Measurements from ENCODE around the gene DLGAP1.

DLGAP1 gene

GRCh38 chr18:4144201-4144600 lies 310.9 kb downstream of the DLGAP1 start:
- DNase-seq = no peak

- DNase-seq = no peak
Measured at GRCh38 chr18:4143585-4143984, 311.5 kb downstream of the DLGAP1 start.

DNA sequence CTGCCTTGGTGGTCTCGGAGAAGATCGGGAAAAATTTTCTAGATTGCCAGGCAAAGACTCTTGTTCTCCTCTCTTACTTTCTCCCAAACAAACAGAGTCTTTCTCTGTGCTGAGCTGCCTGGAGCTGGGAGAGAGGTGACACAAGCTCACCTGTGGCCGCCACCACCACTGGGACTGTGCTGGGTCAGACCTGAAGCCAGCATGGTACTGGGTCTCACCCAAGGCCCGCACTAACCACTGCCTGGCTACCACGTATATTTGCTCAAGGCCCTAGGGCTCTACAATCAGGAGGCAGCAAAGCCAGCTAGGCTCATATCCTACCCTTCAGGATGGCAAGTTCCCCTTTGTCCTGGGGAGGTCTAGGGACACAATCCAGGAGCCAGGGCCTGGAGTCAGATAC lies 312.2 kb downstream of the DLGAP1 start:
- no peak for DNase-seq

DNA sequence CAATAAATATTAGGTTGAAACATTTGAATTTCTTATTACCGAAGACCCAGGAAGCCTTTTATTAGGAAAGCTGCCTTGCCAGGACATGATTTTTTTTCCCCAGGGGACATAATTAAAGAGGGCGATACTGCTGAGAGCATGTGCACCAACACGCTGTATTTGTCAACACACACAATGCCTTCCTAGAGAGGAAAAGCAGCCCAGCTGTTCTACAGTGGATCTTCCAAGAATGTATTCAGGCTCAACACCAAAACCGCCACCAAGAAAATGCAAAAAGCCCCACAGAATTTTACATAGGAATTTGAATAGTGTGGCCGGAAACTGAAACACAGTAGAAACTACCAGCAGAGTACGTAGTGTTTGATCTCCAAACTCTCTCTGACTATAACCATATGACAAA lies 320.4 kb downstream of the DLGAP1 start:
- no peak for DNase-seq

DNA sequence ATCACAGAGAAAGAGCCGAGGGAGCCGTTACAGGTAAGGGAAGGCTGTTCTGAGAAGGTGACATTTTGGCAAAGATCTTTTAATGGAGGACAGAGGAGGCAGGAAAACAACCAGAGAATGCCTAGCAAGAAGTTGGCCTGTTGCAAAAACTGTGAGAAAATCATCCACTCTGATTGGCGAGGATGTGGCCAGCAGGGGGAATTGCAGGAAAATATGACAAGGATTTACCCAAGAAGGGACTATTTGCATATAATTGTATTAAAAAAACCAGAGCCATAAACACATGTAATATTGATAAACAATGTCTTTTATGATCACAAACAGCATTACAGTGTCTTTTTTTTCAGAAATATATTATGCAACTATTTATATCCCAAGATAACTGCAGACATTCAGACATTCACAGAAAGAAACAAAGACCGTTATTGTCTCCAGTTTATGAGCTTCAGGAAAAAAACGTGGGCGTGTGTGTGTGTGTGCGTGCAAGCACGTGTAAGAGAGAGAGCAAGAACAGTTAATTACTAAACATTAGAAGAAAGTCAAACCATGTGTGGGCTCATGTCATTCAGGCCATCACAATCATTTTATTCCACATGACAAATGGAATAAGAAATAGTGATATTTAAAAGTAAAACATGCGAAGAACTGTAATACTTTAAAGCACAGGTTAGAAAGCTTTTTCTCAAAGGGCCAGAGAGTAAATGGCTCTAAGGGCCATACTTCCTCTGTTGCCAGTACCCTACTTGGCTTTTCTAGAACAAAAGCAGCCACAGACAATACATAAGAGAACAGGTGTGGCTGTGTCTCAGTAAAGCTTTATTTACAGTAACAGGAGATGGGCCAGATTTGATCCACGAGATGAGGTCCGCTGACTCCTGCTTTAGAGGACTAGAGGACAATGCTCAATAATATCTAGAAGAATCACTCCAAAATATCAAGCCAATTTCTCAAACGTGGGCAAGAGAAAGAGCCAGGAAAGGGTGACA lies 324.1 kb downstream of the DLGAP1 start:
- DNase-seq = no peak

DNA sequence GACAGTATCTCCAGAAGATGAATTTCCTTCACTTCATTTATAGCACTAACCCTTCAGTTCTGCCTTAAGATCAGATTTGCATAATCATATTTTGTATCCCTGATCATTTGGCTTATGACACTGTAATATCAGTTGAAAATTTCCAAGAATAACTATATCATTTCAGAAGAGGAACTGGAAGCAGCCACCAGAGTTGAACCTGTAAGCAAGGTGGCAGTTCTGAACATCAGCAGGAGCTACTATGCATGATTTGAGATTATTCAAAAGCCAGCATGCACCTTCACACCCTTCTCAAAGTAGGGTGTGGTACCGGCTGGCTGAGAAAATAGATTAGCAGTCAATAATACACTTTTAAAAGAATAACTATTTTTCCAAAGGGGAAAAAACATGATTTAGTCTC lies 328.2 kb downstream of the DLGAP1 start:
- DNase-seq = no peak

DNA sequence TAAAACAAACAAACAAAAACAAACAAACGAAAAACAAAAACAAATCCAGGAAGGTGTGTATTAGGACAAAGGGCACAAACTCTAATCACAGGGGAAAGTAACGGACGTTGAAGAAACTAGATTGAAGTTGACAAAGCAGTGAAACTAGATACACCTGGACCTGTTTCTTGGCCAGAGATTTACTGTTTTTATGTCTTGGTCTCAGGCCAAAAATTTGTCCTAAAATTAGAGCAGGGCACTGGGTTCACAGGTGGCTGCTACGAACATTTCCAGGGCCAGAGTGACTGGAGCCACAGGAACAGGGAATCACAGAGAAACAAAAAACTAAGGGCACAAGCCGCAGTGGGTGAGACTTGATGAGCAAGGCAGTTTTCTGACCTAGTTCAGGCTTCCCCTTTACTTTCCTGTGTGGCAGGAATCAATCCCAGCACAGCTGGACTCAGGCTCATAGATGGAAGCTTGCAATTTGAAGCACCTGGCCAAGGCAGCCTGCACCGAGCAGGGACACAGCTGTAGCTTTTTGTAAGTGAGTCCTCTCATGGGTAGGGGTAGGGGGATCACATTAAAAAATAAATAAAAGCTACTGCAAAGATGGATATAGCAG lies 329.4 kb downstream of the DLGAP1 start:
- no peak for DNase-seq

DNA sequence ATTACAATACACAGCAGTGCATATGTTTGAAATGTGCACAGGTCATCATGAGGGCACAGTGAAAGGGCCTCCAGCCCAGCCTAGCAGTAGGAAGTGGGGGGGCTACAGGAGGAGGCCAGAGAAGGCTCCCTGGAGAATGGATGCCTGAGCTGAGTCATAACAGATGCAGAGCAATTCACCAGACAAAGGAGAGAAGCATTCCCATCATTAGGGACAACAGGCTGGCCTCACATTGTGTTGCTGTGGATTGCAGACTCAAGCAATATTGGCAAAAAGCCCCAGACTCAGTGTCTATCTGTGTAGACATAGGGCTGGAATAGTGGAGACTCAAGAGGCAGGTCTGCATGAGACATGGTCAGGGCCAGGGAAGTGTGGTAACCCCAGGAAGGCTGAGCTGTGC lies 329.9 kb downstream of the DLGAP1 start:
- no peak for DNase-seq

DNA sequence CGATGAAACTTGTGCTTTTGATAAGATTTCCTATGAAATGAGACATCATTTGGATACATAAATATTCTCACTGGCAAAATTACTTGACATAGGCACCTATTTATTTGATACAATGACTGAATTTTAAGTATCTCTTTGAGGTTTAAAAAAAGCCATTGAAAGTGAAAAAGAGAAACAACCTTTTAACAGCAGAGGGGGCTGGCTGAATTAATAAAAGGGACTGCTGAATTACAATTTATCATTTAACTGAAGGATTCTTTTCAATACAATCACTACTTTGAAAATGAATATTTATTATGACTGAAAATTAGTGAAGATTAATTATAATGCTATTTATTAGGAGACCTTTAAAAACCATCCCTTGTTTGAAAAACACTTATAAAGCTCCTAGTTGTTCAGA lies 335.3 kb downstream of the DLGAP1 start:
- DNase-seq = no peak

DNA sequence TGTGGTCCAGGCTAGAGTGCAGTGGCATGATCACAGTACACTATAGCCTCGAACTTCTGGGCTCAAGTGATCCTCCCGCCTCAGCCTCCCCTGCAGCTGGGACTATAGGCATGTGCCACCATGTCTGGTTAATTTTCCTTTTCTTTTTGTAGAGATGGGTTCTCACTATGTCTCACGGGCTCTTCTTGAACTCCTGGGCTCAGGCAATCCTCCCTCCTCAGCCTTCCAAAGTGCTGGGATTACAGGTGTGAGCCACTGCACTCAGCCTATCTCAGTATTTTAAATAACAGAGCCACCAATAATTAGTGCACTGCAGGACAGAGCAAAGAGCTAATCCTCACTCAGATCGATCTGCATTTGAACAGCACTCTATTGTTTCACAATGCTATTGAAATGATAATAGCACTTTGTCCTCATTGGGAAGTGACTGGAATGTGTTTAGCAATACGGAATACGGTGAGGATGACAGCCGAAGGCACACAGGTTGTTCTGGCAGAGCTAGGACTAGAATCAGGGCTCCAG lies 335.9 kb downstream of the DLGAP1 start:
- DNase-seq = no peak

DNA sequence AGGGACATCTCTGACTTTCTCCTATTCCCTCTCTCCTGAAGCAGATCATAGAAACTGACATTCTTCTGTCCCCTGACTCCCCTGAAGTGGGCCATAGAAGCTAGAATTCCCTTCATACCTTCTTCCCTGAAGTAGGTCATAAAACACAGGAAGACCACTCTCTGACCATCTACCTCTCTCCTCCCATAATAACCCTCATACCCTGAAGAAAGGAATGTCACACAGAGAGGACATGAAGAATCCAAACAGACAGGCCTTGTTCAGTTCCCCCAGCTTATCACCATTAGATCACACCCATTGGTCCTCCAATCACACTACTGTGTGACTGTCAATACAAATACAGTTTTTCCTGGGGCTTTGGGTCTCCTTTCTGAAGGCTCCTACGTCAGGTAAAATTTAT lies 347.1 kb downstream of the DLGAP1 start:
- DNase-seq = no peak

GRCh38 chr18:4107049-4107467 lies 348.0 kb downstream of the DLGAP1 start:
- DNase-seq = no peak

- peak; percentile 52 for DNase-seq
Measured at GRCh38 chr18:4106407-4107033, 348.6 kb downstream of the DLGAP1 start.

- DNase-seq = no peak
Measured at GRCh38 chr18:4102901-4103300, 352.2 kb downstream of the DLGAP1 start.

DNA sequence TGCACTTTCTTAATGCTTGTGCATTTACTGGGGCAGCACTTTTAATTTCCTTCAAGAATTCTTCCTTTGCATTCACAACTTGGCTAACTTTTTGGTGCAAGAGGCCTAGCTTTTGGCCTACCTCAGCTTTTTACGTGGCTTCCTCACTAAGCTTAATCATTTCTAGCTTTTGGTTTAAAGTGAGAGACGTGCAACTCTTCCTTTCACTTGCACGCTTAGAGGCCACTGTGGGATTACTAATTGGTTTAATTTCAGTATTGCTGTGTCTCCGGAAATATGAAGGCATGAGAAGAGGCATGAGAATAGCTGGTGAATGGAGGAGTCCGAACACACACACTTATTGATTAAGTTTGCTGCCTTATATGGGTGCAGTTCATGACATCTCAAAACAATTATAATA lies 354.1 kb downstream of the DLGAP1 start:
- DNase-seq = no peak

GRCh38 chr18:4096486-4096885 lies 358.6 kb downstream of the DLGAP1 start:
- DNase-seq = no peak

DNA sequence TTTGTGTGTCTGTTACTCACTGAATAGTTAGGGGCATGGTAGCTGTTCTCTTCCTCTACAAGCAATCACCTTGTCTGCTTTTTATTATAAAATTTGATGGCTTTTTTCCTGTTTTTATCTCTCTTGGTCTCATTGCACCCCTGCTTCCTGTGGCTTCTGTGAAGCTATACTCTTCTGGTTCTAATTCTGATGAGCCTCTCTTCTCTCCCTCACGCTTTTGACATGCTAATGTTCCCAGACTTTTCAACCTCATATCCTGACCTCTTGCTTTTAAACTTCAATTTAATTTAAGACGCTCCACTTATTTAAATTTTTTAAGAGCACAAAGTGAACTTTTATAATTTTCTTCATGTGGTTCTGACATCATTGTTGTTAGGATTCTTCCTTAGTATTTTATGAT lies 361.4 kb downstream of the DLGAP1 start:
- DNase-seq = no peak

GRCh38 chr18:4084382-4084900 lies 370.7 kb downstream of the DLGAP1 start:
- DNase-seq = no peak

GRCh38 chr18:4078246-4078645 lies 376.9 kb downstream of the DLGAP1 start:
- DNase-seq = no peak

GRCh38 chr18:4077721-4078120 lies 377.4 kb downstream of the DLGAP1 start:
- no peak for DNase-seq

GRCh38 chr18:4077204-4077603 lies 377.9 kb downstream of the DLGAP1 start:
- DNase-seq = no peak

GRCh38 chr18:4074647-4075046 lies 380.5 kb downstream of the DLGAP1 start:
- DNase-seq = no peak

- no peak for DNase-seq
Measured at GRCh38 chr18:4069183-4069582, 385.9 kb downstream of the DLGAP1 start.

Measured in EL (cell line).